DMS153 treated with DMSO at 0.1 percent for 48 hours (cell line): ENCODE data around the gene TMEM209.

Experiments used
- DNase-seq: peaks from one replicate; lab custom pipeline; 2025; ENCODE audit not compliant: unreplicated experiment; lab: John Stamatoyannopoulos, UW

Gene TMEM209

GRCh38 chr7:130144312-130145171, 60.7 kb downstream of the TMEM209 start:
- no peak for DNase-seq

DNA sequence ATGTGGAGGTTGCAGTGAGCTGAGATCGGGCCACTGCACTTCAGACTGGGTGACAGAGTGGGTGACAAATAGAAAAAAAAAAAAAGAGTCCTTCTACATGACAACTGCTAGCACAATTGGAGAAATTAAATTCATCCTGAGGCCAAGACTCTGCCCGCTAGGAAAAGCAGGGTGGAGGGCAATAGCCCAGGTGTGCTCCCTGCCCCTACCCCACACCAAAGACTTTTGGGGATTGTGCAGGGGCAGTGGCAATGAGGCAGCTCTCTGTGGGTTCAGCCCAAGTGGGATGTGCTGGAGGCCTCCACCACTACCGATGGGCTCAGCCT, 61.3 kb downstream of the TMEM209 start:
- no peak for DNase-seq

DNA sequence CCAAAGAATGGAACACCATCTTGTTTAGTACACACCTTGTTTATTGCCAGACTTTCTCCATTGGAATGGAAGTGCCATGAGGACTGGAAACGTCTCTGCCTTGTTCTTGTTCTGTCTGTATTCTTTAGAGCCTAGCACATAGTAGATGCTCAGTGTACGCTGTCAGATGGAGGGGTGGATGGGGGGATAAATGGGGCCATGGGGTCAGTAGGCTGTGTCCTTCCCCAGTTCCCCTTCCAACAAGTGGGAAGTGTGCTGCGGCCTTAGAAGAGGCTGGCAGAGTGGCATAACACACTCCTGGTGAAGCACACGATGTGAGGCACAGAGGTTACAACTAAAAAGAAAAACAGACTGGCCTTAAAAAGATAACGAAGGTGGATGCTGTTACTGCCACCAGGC, 61.9 kb downstream of the TMEM209 start:
- DNase-seq = no peak

DNA sequence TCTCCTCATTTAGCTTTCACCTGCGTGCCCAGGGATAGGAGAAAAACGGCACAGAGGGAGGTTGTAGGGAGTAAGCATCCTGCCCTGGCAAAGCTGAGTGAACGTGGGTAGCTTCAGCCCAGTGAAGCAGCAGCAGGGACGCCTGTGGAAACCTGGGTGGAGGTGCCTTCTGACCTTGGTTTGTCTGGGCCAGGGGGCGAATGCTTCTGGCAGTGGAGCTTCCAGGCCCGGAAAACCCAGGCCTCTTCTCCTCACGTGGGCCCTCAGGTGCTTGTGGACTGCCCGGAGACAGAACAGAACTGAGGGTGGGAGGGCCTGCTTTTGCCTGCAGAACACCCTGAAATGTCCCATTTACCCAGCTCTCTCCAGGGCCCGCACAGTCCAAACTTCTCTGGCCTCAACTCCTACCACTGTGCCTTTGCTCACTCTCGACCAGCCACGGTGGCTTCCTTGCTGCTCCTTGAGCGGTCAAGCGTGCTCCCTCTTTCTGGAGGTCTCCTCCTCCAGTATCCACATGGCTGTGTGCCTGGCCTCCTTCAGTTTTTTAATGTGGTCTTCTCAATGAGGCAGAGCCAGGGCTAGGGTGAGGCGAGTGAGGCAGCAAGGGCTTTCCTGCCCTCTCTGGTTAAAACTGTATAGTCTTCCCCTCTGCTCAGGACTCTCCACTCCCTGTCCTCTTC, 62.4 kb downstream of the TMEM209 start:
- DNase-seq = no peak

DNA sequence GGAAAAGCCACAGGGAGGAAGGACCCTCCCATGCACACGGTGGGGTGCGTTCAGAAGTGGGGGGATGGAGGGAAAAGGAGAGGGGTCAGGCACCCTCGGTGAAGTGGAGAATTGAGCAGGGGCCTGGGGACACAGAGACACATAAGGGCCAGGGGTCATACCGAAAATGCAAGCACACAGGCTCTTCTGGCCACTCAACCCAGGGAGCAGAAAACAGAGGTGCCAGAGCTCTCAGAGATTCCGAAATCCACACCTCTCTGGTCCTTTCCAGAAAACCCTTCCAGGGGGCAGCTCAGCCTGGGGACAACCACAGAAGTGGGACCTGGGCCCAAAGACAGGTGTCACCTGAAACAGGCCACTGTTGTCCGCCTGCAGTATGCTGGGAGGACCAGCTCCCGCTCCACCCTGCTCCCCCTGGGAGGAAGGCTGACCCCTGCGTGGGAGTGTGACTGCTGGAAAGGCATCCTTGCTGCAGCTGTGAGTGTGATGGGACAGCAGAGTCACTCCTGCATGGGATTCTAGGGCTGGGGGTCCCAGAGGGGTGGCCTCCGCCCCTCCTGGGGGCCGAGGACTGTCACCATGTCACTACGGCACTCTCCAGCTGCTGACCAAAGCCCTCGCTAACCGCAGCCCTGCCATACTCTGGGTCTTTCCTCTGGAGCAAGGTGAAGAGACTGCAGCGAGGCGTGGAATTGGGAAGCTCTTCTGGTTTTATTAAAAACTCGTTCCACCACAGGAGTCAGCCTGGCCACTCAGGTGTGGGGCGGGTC, 63.1 kb downstream of the TMEM209 start:
- no peak for DNase-seq

DNA sequence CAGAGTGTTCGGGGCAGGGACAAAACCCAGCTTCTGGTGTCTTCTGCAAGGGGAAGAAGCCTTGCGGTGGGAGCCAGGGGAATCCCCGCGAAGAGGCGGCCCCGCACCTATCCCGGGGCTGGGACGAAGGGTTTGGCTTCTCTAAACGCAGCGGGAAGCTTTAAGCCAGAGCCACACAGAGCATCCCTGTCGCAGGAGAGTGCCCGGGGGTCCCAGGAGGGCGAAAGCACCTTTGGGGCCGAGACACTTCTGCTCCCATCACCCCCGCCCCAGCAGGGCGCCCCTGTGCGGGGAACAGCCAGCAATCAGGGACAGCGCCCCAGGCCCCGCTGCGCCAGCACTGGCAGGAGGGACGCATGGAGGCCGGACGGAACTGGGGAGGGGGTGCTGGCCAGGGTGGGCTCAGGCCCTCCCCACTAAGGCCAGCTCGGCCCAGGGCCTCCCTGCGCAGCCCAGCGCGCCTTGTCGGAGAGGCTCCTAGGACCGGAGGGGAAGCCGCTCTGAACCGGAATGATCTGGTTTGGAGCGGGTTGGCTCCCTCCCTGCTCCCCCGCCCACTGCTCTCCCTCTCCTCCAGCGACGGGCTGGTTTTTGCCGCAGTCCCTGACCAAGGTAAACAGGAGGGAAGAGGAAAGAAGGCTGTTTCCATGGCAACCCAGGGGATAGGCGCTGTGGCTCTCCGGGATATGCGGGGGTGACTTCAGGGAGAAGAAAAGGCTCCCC, 63.9 kb downstream of the TMEM209 start:
- DNase-seq = peak; percentile 41

DNA sequence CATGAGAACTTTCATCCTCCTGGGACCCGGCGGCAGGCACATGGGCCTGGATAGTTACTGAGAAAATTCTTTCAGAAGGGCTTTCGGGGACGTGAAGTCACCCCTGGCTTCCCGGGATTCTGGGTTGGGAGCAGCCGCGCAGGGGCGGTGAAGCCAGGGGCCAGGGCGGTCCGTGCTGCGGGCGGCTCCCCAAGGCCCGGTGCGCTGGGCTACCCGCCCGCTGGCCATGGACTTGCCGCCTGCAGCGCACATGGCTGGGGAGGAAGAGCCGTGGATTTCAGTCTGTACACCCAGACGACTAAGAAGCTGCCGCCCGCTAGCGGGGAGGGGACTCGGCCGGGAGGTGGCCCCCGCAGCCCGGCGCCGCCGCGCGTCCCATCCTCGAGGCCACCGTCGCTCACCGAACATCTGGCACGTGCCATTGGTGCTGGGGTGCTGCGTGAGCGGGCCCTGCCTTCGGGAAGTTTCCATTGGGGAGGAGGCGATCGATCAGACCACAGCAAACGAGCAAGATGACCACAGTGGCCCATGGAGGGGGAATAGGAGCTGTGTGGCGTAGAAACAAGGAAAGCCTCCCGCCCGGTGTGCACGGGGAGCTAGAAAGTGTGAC, 64.5 kb downstream of the TMEM209 start:
- no peak for DNase-seq

GRCh38 chr7:130139193-130139960, 65.8 kb downstream of the TMEM209 start:
- DNase-seq = no peak

DNA sequence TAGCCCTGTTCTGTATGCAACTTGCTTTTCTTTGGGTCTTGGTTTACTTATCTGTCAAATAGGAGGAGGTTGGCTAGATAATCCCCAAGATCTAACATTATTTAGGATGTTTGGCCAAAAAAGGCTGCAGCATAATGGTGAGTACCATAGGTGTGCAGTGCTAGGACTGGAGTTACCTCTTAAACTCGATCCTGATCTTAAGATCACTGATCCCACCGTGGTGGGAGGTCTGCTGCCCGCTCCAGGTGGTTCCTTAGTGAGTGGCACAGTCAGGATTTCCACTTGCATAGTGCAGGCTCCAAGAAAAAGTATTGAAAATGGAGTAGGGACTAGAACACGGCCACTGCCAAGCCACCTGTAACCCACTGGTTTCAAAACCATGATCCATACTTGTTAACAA, 68.0 kb downstream of the TMEM209 start:
- no peak for DNase-seq

GRCh38 chr7:130136579-130137167, 68.5 kb downstream of the TMEM209 start:
- no peak for DNase-seq

DNA sequence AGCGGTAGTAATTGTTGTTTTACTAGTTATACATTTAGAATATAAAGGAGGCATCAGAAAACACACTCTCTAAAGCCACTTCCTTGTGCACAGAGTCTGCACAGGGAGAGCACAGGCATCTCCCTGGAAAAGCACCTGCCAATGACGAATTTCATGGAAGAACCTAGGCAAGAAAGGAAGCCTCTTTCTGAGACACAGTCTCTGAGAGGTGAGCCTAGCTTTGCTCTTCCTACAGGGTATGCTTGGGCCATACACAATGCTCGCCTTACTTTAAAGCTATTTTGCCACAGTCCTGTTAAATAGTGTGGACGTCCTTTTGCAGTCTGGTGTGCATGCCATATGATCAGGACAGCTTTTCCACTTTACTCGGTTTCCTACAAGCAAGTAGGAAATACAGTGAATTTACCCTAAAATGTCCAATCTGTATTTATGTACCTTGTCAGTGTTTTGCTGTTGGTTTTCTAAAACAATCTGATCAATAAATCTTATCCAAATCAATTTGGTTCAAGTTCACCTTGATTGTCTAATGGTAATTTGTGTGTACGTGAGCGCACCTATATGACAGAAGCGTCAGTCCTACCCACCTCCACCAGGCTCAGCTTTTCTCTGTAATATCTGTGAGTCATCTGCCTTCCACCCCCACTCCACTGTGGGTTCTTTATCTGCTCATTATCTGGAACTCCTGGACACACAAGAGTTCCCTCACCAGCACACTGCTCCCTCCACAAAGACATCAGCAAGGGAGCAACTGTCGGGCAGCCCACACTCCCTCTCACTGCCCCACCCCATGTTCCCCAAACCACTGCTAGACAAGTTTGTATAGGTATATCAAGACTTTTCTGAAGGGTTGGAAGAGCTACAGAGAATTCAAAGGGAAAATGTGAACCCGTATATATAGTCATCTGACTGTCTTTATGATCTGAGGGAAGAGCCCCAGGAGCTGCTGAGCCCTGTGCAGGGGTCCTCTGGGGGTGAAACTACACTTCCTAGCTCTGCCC, 69.7 kb downstream of the TMEM209 start:
- DNase-seq = no peak

GRCh38 chr7:130134726-130135125, 70.5 kb downstream of the TMEM209 start:
- DNase-seq = no peak

- no peak for DNase-seq
Measured at GRCh38 chr7:130134106-130134636, 71.0 kb downstream of the TMEM209 start.

GRCh38 chr7:130133029-130133782, 72.0 kb downstream of the TMEM209 start:
- no peak for DNase-seq

DNA sequence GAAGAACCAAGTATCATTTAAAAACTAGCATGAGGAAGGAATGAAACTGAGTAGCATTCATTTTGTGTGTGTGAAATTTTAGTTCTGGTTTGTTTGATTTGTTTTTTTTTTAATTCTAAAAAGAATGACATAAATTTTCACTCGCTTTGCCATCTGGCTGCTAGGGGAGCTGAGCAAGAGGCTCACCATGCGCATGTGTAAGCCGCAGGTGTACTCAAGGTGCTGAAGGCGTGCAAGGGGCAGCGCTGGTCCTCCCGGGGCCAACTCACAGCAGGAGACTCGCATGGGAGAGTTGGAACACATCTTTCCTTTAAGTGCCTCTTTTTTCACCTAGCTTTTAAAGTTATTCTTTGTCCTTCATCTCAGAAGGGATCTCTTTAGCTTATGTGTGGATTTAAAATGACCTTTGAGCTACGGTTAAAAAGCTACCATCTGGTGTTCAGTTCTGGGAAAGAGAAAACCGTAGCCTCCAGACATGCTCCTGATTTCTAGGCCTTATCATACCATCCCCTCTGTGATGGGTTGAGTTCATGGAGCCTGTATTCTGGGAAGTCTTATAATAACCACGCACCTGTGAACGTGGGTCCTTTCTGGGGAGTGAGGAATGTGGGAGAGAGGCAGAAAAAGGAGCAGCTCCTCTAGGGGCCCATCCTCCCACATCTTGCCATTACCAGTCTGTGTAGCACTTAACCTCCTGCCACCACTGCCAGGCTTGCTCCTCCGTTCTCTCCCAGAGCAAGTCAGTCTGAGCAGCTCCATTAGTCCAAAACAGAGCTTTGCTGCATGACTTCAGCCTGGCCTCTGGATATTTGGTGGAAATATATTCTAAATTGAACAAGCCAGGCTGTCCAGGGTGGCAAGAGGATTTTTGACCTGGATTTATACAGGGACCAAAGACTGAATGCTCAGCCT, 73.0 kb downstream of the TMEM209 start:
- no peak for DNase-seq

GRCh38 chr7:130131191-130131834, 73.9 kb downstream of the TMEM209 start:
- DNase-seq = no peak
